Fibroblast of lung (primary cell): ENCODE data around the gene MDK. TPM values are rescaled to one million over a fixed set of nuclear protein-coding genes. Genes with fewer than 3 reads are reported as not detected.

Experiments
- DNase-seq, 2 donors: peaks; one replicate each; pipeline versions ENCODE4 v3.0.0 to v3.0.0-alpha.2; 2010; ENCODE audit warnings: low read depth in 2 of 2
- H2AFZ ChIP-seq: 2 replicates; pipeline ENCODE4 v1.5.1; 2012; ENCODE audit warnings: low read length, control low read depth, inconsistent platforms
- H3K27ac ChIP-seq: 2 replicates; pipeline ENCODE4 v1.5.1; 2011; ENCODE audit warnings: low read length, control low read depth; ENCODE audit not compliant: insufficient read depth
- H3K27me3 ChIP-seq: 2 replicates; pipeline ENCODE4 v1.5.1; 2011; ENCODE audit warnings: mild to moderate bottlenecking, low read length; ENCODE audit not compliant: control insufficient read depth, insufficient read depth
- H3K36me3 ChIP-seq: 2 replicates; pipeline ENCODE4 v1.5.1; 2011; ENCODE audit warnings: low read length; ENCODE audit not compliant: control insufficient read depth, insufficient read depth
- H3K4me1 ChIP-seq: 2 replicates; pipeline ENCODE4 v1.5.1; 2011; ENCODE audit warnings: low read length; ENCODE audit not compliant: control insufficient read depth, insufficient read depth; ENCODE audit errors: extremely low read depth
- H3K4me2 ChIP-seq: 2 replicates; pipeline ENCODE4 v1.5.1; 2011; ENCODE audit warnings: low read length, control low read depth; ENCODE audit not compliant: insufficient read depth; ENCODE audit errors: extremely low read depth
- H3K4me3 ChIP-seq, 4 experiments: fragments of 200-600 bp in 1 of 4; sonication (generic) in 1 of 4; replicated peaks in 1 of 4; 2 replicates each; pipeline ENCODE4 v1.5.1; 2011 to 2016; ENCODE audit warnings: low read length in 4 of 4, low read depth in 3 of 4, mild to moderate bottlenecking in 3 of 4, control low read depth in 2 of 4, inconsistent platforms in 1 of 4, mixed read lengths in 1 of 4; ENCODE audit not compliant: insufficient read depth in 1 of 4; ENCODE audit errors: control extremely low read depth in 1 of 4
- H3K79me2 ChIP-seq: 2 replicates; pipeline ENCODE4 v1.5.1; 2012; ENCODE audit warnings: mild to moderate bottlenecking, low read length, inconsistent platforms; ENCODE audit not compliant: control insufficient read depth, insufficient read depth
- H3K9ac ChIP-seq: 2 replicates; pipeline ENCODE4 v1.5.1; 2011; ENCODE audit warnings: mild to moderate bottlenecking, low read length, control low read depth; ENCODE audit not compliant: insufficient read depth
- H3K9me3 ChIP-seq: 2 replicates; pipeline ENCODE4 v1.5.1; 2012; ENCODE audit warnings: low read depth, low read length; ENCODE audit not compliant: control insufficient read depth, insufficient read depth
- H4K20me1 ChIP-seq: 2 replicates; pipeline ENCODE4 v1.5.1; 2011; ENCODE audit warnings: low read length; ENCODE audit not compliant: control insufficient read depth, insufficient read depth; ENCODE audit errors: extremely low read depth
- CTCF ChIP-seq, 2 donors: IDR thresholded peaks in 1 of 2; conservative IDR thresholded peaks in 1 of 2; 1 replicate in 1 of 2; 2 replicates in 1 of 2; pipeline ENCODE4 v1.5.1; 2011 to 2012; ENCODE audit warnings: low read length in 2 of 2, control low read depth in 1 of 2, inconsistent platforms in 1 of 2, low read depth in 1 of 2, mild to moderate bottlenecking in 1 of 2
- EZH2 ChIP-seq: IDR thresholded peaks from 2 replicates; pipeline ENCODE4 v1.5.1; 2012; ENCODE audit warnings: low read length, control low read depth, mild to moderate bottlenecking; ENCODE audit errors: missing control alignments
- polyA plus RNA-seq, 2 donors: library from polyadenylated mRNA; depleted of rRNA in 1 of 2; stranded (reverse) in 1 of 2; unstranded in 1 of 2; fragments of >200 nt; gene quantifications; 2 replicates each; pipeline ENCODE4 v1.2.1, GENCODE V29; 2011 to 2012; ENCODE audit warnings: missing spikeins in 1 of 2
- total RNA-seq: library from RNA; depleted of rRNA; stranded (reverse); fragments of >200 nt; gene quantifications from 2 replicates; pipeline ENCODE4 v1.2.1, GENCODE V29; 2014

MDK gene
- total and polyA plus RNA-seq, 2 donors (not counting 1 experiment from before 2014, with no cell fraction given), result 44.6 to 131 TPM

GRCh38 chr11:46341454-46341853 lies 40.0 kb upstream of the MDK start:
- no peak overlapping the region for H2AFZ ChIP-seq
- no peak for DNase-seq
- H3K36me3 ChIP-seq, result no peaks in the 10 kb centered on the region
- no peaks in the 10 kb centered on the region for H3K9me3 ChIP-seq
- no peak overlapping the region for H3K9ac ChIP-seq
- TF ChIP-seq CTCF (conservative IDR thresholded peaks at IDR 0.05 in 1 of 2, IDR thresholded peaks at IDR 0.05 in 1 of 2; ENCODE audit: low read depth in 1 of 2, low read length in 2 of 2) (no peak), EZH2 (no peak)
- no peak overlapping the region for H3K27ac ChIP-seq
- H3K27me3 ChIP-seq, result peaks cover 17% of the 10 kb centered on the region
- no peak overlapping the region for H3K4me3 ChIP-seq
- no peaks in the 10 kb centered on the region for H4K20me1 ChIP-seq
- H3K4me1 ChIP-seq, result peaks cover 2% of the 10 kb centered on the region
- no peaks in the 10 kb centered on the region for H3K79me2 ChIP-seq
- no peak overlapping the region for H3K4me2 ChIP-seq

- peak in 1 of 2 donors; percentile 36 for DNase-seq
Observed at GRCh38 chr11:46342239-46342638, 39.2 kb upstream of the MDK start.

GRCh38 chr11:46343520-46343919 lies 37.9 kb upstream of the MDK start:
- Histone ChIP-seq H3K4me1 (peaks cover 7% of the 10 kb centered on the region), H4K20me1 (no peaks in the 10 kb centered on the region), H3K36me3 (no peaks in the 10 kb centered on the region), H3K4me2 (no peak overlapping the region), H3K4me3 (no peak overlapping the region), H3K79me2 (peaks cover 8% of the 10 kb centered on the region), H3K27me3 (peaks cover 17% of the 10 kb centered on the region), H3K9ac (no peak overlapping the region), H3K9me3 (no peaks in the 10 kb centered on the region), H3K27ac (no peak overlapping the region), H2AFZ (no peak overlapping the region)
- TF ChIP-seq CTCF (conservative IDR thresholded peaks at IDR 0.05 in 1 of 2, IDR thresholded peaks at IDR 0.05 in 1 of 2; ENCODE audit: low read depth in 1 of 2, low read length in 2 of 2), result no peak
- no peak for TF ChIP-seq EZH2
- DNase-seq, result no peak

More at GRCh38 chr11:46342239-46342638, 39.2 kb upstream of the MDK start:
- no peaks in the 10 kb centered on the region for H3K9me3 ChIP-seq
- H3K36me3 ChIP-seq, result no peaks in the 10 kb centered on the region
- H3K4me3 ChIP-seq, result no peak overlapping the region
- H3K4me1 ChIP-seq, result peaks cover 2% of the 10 kb centered on the region
- no peaks in the 10 kb centered on the region for H4K20me1 ChIP-seq
- no peak overlapping the region for H3K9ac ChIP-seq
- no peak overlapping the region for H2AFZ ChIP-seq
- no peak overlapping the region for H3K4me2 ChIP-seq
- no peaks in the 10 kb centered on the region for H3K79me2 ChIP-seq
- peaks cover 17% of the 10 kb centered on the region for H3K27me3 ChIP-seq
- H3K27ac ChIP-seq, result no peak overlapping the region
- TF ChIP-seq EZH2, result no peak
- no peak for TF ChIP-seq CTCF (conservative IDR thresholded peaks at IDR 0.05 in 1 of 2, IDR thresholded peaks at IDR 0.05 in 1 of 2; ENCODE audit: low read depth in 1 of 2, low read length in 2 of 2)
